Left lung (tissue), 10 donors: ENCODE measurements around the gene MYBBP1A. TPM values are rescaled to one million over a fixed set of nuclear protein-coding genes. Genes with fewer than 3 reads are reported as not detected.

Source experiments
- ATAC-seq: fragments of 200-7000 bp; cut with Tn5 transposase; one replicate; pipeline ENCODE4 v1.9.1; 2020; ENCODE audit warnings: moderate library complexity
- DNase-seq, 4 donors: peaks; one replicate each; pipeline ENCODE4 v3.0.0-alpha.2; 2013 to 2020
- H3K27ac ChIP-seq, 2 donors: fragments of 200-600 bp; sonication (generic) in 1 of 2; one replicate each; pipeline versions ENCODE4 v1.5.0 to v1.8.0; 2020 to 2021
- H3K27me3 ChIP-seq, 2 donors: fragments of 200-600 bp; sonication (generic) in 1 of 2; one replicate each; pipeline versions ENCODE4 v1.5.0 to v1.8.0; 2020 to 2021
- H3K36me3 ChIP-seq, 2 donors: fragments of 200-600 bp; sonication (generic) in 1 of 2; one replicate each; pipeline versions ENCODE4 v1.5.0 to v1.8.0; 2020 to 2021
- H3K4me1 ChIP-seq, 2 donors: fragments of 200-600 bp; one replicate each; pipeline ENCODE4 v1.8.0; 2021
- H3K4me3 ChIP-seq, 2 donors: fragments of 200-600 bp; sonication (generic) in 1 of 2; one replicate each; pipeline versions ENCODE4 v1.5.0 to v1.8.0; 2020 to 2021; ENCODE audit warnings: mild to moderate bottlenecking in 1 of 2
- H3K9me3 ChIP-seq, 2 donors: fragments of 200-600 bp; sonication (generic) in 1 of 2; one replicate each; pipeline versions ENCODE4 v1.5.0 to v1.8.0; 2020 to 2021
- intact Hi-C, 2 donors: fragments of 100-400 bp; cut with DNase I; formaldehyde crosslinking; loops; one replicate each; pipeline versions ENCODE4 v1.11.2 to v1.14.2; 2022
- polyA plus RNA-seq, 6 donors: library from polyadenylated mRNA; unstranded; fragments of 120-200 nt; gene quantifications; one replicate each; pipeline ENCODE4 v1.2.1, GENCODE V29; 2013; ENCODE audit not compliant: insufficient read length in 6 of 6
- total RNA-seq, 2 donors: library from RNA; stranded (reverse); fragmentation: NEBNext Ultra II Directional; extraction: Animal tissue kit (Norgen Biotek cat#: 25700); gene quantifications; one replicate each; pipeline ENCODE4 v1.2.1, GENCODE V29; 2021
- TF ChIP-seq, protein P1 (sequence below), 2 donors: fragments of 200-600 bp; sonication (generic) in 1 of 2; IDR thresholded peaks; one replicate each; pipeline versions ENCODE4 v1.5.0 to v1.8.0; 2021; ENCODE audit warnings: antibody characterized with exemption in 2 of 2
- donor health status: DM: no; HTN: yes; CAD: no.
- donor health status: DM: no; HTN: no; CAD: no.

Gene MYBBP1A
- total and polyA plus RNA-seq, 8 donors: 28.6 to 53.8 (median 40.6) TPM

DNA sequence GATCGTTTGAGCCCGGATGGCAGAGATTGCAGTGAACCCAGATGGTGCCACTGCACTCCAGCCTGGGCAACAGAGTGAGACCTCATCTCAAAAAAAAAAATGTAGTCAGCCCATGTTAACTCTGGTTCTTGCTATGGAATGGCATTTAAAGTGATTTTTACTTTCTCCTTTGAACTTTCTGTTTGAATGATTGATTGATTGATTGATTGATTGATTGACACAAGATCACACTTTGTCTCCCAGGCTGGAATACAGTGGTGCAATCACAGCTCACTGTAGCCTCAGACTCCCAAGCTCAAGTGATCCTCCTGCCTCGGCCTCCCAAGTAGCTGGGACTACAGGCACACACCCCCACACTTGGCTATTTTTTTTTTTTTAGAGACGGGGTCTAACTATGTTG, 46.1 kb upstream of the MYBBP1A start:
- Histone ChIP-seq H3K9me3 (no peaks in the 10 kb centered on the region), H3K4me3 (no peak overlapping the region), H3K4me1 (peaks cover 0 to under 1% of the 10 kb centered on the region in 2 donors), H3K36me3 (no peaks in the 10 kb centered on the region), H3K27me3 (peaks cover 0 to 8% of the 10 kb centered on the region in 2 donors), H3K27ac (no peak overlapping the region)
- ATAC-seq: no peak
- TF ChIP-seq, protein P1, sequence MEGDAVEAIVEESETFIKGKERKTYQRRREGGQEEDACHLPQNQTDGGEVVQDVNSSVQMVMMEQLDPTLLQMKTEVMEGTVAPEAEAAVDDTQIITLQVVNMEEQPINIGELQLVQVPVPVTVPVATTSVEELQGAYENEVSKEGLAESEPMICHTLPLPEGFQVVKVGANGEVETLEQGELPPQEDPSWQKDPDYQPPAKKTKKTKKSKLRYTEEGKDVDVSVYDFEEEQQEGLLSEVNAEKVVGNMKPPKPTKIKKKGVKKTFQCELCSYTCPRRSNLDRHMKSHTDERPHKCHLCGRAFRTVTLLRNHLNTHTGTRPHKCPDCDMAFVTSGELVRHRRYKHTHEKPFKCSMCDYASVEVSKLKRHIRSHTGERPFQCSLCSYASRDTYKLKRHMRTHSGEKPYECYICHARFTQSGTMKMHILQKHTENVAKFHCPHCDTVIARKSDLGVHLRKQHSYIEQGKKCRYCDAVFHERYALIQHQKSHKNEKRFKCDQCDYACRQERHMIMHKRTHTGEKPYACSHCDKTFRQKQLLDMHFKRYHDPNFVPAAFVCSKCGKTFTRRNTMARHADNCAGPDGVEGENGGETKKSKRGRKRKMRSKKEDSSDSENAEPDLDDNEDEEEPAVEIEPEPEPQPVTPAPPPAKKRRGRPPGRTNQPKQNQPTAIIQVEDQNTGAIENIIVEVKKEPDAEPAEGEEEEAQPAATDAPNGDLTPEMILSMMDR (IDR thresholded peaks at IDR 0.05): no peak
- intact Hi-C loops: no loop called here
- no peak for DNase-seq

DNA sequence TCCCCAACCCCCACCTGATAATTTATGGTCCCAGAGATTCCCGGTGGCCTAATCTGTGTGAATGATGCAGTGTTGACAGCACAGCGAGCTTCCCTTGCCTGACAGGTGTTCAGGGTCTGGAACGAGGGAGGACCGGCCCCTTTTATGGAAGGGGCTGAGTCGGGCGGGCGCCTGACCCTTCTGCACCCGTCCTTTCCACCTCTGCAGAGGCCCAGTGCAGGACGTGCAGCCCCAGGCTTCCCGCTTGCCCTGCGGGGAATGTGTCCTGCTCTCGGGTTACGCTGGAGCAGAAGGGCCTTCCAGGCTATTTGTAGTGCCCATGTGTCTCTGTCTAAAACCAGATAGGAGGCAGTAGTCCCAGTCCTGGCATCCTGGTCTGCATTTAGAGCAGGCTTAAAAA, 45.4 kb upstream of the MYBBP1A start:
- TF ChIP-seq, protein P1 (IDR thresholded peaks at IDR 0.05): no peak
- DNase-seq (no peak), ATAC-seq (no peak)
- Histone ChIP-seq H3K9me3 (no peaks in the 10 kb centered on the region), H3K36me3 (no peaks in the 10 kb centered on the region), H3K4me3 (no peak overlapping the region), H3K27ac (peak overlapping the region; percentile 24 to 26), H3K27me3 (peaks cover 0 to 8% of the 10 kb centered on the region in 2 donors), H3K4me1 (no peaks in the 10 kb centered on the region)
- intact Hi-C loops: no loop called here

DNA sequence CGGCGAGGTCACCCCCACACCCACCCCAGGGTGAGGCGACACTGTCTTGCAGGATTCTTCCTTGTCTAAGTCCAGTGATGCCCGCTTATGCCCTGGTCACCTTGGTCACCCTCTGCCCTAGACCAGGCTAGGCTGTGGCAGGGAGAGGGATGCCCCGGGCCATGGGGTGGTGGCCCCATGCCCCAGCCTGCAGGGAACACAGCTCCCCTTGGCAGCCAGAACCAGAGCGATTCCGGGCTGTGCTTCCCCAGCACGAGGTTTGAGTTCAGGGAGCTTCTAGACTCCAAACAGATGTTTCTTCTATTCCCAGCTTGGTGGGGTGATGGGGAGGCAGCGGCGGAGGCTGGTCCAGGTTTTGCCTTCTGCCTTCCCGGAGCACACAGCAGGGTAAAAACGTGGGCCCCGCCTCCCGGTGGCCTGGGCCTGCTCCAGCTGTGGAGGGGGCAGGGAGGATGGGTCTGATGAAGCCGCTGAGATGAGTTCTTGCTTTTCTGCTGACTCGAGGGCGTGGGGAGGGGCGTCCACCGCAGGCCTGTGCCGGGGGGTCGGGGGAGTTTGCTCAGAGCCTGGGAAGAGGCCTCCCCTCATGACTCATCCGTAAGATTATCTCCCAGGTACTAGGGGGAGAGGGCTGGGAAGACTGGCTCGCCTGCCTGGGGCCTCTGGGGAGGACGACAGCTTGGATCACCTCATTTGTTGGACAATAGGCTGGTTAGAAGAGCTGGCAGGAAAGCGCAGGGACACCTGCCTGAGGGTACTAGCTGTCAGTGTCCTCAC, 44.5 kb upstream of the MYBBP1A start:
- intact Hi-C loops: no loop called here
- Histone ChIP-seq H3K27ac (peak overlapping the region; percentile 24 to 60), H3K9me3 (no peaks in the 10 kb centered on the region), H3K4me1 (peaks cover 6 to 7% of the 10 kb centered on the region in 2 donors), H3K4me3 (no peak overlapping the region), H3K36me3 (no peaks in the 10 kb centered on the region), H3K27me3 (peaks cover 0 to 14% of the 10 kb centered on the region in 2 donors)
- DNase-seq (peak; percentile 68 to 93 (median 80)), ATAC-seq (peak; percentile 68)
- TF ChIP-seq, protein P1 (IDR thresholded peaks at IDR 0.05): no peak

DNA sequence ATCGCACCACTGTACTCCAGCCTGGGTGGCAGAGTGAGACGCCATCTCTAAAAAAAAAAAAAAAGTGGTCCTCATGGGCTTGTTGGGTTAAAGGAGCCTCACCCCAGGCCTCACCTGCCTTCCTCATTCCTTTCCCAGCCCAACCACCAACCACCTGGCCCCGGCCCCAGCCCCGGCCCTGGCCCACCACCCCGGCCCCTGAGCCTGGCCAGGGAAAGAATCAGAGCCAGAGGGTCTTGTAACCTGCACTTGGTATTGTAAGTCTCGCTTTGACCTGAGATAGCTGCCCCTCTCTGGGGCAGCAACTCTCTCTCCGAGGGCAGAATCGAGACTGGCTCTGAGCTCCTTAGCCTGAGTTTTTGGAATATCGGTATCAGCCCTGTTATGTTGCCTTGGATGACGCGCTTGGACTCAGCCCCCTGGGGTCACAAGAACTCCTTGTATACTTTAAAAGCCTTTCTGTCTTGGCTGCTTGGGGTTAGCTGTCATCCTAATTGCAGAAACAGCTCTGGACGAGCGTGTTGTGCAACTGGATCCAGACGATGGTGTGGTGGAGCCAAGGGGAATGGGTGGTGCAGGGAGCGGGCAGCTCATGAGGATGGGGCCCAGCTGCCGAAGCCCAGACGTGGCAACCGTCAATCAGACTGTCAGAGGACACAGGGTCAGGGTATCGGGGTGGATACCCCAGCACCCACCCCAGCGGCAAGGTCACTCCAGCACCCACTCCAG, 43.8 kb upstream of the MYBBP1A start:
- DNase-seq (peak; percentile 59 to 94 (median 76)), ATAC-seq (peak; percentile 64)
- Histone ChIP-seq H3K4me1 (peaks cover 6 to 7% of the 10 kb centered on the region in 2 donors), H3K36me3 (no peaks in the 10 kb centered on the region), H3K27ac (peak overlapping the region; percentile 24 to 60), H3K27me3 (peaks cover 0 to 14% of the 10 kb centered on the region in 2 donors), H3K4me3 (no peak overlapping the region), H3K9me3 (no peaks in the 10 kb centered on the region)
- TF ChIP-seq, protein P1 (IDR thresholded peaks at IDR 0.05): no peak
- intact Hi-C loops: no loop called here

DNA sequence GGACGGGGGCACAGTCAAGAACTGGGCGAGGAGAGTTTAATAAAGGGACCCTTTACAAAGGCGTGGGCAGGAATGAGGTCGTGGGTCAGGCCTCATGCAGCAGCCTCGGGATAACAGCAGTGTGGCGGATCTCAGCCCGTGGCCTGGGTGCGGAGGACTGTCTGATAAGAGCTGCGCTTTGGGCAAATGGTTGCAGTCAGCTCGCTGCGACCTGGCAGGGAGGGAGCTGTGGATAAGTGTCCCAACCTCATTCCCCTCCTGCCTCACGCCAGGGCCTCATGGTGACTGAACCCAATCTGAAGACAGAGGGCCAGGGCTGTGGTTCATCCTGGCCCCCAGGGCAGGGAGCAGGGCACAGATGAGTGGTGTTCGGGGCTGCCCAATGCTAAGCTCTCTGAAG, 42.8 kb upstream of the MYBBP1A start:
- ATAC-seq (no peak), DNase-seq (no peak)
- TF ChIP-seq, protein P1 (IDR thresholded peaks at IDR 0.05): no peak
- H3K9me3 ChIP-seq: no peaks in the 10 kb centered on the region
- peak overlapping the region in 1 of 2 donors; percentile 39 for H3K27ac ChIP-seq
- H3K4me1 ChIP-seq: peaks cover 6 to 7% of the 10 kb centered on the region in 2 donors
- H3K4me3 ChIP-seq: no peak overlapping the region
- H3K27me3 ChIP-seq: peaks cover 0 to 14% of the 10 kb centered on the region in 2 donors
- intact Hi-C loops: no loop called here
- no peaks in the 10 kb centered on the region for H3K36me3 ChIP-seq
